ENCODE measurements around the gene AXIN1.

GRCh38 chr16:255183-255582 lies 97.3 kb downstream of the AXIN1 start:
- TF ChIP-seq, protein P1, sequence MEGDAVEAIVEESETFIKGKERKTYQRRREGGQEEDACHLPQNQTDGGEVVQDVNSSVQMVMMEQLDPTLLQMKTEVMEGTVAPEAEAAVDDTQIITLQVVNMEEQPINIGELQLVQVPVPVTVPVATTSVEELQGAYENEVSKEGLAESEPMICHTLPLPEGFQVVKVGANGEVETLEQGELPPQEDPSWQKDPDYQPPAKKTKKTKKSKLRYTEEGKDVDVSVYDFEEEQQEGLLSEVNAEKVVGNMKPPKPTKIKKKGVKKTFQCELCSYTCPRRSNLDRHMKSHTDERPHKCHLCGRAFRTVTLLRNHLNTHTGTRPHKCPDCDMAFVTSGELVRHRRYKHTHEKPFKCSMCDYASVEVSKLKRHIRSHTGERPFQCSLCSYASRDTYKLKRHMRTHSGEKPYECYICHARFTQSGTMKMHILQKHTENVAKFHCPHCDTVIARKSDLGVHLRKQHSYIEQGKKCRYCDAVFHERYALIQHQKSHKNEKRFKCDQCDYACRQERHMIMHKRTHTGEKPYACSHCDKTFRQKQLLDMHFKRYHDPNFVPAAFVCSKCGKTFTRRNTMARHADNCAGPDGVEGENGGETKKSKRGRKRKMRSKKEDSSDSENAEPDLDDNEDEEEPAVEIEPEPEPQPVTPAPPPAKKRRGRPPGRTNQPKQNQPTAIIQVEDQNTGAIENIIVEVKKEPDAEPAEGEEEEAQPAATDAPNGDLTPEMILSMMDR (IDR thresholded peaks at IDR 0.05), result no peak
- TF ChIP-seq POLR2A (IDR thresholded peaks at IDR 0.05) (no peak), POLR2AphosphoS5 (IDR thresholded peaks at IDR 0.05) (no peak)

Data from prostate gland (tissue), 2 donors.